NCI-H460 (cell line): ENCODE data around the gene PDX1. TPM values are rescaled to one million over a fixed set of nuclear protein-coding genes. Genes with fewer than 3 reads are reported as not detected.

Experiments
- DNase-seq: peaks from one replicate; pipeline ENCODE4 v3.0.0-alpha.2; 2016; ENCODE audit warnings: low read depth; ENCODE audit errors: extremely low read depth
- total RNA-seq: library from RNA; depleted of rRNA; stranded (reverse); fragments of >200 nt; shearing (Covaris generic); gene quantifications from 2 replicates; pipeline ENCODE4 v1.2.3, GENCODE V29; 2014

Gene PDX1
- total RNA-seq, 1 experiment from 2014 or later: not detected

DNA sequence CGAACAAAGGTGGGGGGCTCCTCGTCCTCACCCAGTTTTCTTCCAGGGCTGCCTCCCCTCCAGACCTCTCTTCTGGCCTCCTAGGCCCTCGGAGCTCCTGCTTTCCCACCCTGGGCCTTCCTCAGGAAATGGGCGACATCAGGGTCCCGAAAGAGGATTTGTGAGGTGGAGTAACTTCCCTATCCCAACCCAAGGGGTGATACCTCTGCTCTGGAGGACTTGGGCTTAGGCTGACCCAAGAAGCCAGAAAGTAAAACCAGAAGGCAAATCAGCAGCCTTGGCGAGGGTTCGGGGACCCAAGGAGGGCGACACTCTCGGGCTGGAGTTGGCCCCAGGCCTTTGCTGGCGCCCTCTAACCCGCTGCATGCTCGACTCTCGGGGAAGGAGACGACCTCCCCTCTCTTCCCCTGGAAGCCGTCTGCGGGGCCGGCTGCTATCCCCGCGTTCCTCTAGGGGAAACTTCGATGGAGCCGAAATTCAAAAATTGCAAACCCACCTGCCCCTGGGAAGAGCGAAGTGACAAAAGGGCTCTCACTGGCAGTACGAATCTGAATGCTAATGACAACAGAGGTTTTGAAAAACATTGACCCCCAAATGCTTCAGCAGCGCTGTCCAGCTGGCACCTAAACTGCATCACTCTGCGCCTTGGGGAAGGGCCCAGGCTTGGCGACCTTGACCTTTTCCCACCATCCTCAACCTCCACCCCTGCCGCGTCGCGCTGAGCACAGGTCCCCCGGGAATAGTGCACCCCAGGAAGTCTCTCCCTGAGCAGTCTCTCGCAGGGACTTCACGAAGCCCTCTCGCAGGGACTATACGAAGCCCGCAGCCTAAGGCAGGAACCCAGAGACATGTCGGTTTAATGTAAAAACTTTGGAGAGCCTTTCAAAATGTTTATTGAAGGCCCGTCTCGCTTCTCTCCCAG lies 2.4 kb downstream of the PDX1 start:
- DNase-seq: no peak

DNA sequence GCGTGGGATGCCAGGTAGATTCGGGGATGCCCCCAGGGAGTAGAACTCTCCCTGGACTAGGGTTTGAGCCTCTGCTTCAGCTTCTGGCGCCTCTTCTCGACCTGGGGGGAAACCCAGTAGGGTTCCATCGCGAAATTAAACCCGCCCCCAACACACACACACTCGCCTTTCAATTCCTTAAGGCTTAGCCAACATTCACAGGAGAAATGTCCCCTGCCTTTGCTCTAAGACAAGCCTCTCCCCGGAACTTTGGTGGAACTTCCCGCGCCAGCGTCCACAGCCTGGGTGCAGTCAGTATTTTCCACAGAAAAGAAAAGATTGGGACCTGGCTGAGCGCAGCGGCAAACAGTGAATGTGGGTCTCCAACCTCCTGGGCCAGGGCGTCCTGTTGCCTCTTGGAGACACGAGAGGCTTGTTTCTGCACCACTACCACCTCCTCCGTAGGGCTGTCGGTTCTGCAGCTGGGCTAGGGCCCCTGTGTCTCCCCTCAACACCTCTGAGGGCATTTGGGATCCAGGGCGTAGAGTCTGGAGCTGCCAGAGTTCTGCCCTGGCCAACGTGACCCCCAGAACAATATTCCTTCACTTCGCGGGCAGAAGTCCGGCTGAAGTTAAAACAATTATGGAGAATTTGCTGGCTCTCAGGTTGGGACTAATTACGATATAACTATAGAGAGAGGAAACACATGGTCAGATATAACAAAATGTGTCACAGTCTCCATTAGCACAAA lies 3.2 kb downstream of the PDX1 start:
- DNase-seq: no peak

DNA sequence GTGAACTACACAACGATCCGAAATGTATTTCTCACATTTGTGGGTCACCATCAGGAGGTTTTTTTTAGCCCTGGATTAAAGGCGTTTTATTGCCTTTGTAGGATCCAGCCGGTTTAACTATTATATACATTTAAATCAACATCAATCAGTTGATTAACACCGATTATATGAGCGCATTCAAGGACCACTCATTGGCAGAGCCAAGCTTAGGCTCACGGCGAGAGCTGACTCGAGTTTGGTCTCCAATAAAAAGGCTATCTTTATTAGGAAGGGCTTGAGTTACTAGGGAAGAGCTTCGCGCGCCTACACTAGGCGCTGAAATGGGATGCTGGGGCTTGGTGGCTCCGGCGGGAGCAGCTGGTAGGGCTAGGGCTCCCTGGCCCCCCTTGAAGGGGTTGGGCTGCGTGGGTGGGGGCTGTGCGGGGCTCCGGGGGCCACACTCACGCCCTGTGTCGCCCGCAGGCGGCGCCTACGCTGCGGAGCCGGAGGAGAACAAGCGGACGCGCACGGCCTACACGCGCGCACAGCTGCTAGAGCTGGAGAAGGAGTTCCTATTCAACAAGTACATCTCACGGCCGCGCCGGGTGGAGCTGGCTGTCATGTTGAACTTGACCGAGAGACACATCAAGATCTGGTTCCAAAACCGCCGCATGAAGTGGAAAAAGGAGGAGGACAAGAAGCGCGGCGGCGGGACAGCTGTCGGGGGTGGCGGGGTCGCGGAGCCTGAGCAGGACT lies 4.2 kb downstream of the PDX1 start:
- DNase-seq: no peak

DNA sequence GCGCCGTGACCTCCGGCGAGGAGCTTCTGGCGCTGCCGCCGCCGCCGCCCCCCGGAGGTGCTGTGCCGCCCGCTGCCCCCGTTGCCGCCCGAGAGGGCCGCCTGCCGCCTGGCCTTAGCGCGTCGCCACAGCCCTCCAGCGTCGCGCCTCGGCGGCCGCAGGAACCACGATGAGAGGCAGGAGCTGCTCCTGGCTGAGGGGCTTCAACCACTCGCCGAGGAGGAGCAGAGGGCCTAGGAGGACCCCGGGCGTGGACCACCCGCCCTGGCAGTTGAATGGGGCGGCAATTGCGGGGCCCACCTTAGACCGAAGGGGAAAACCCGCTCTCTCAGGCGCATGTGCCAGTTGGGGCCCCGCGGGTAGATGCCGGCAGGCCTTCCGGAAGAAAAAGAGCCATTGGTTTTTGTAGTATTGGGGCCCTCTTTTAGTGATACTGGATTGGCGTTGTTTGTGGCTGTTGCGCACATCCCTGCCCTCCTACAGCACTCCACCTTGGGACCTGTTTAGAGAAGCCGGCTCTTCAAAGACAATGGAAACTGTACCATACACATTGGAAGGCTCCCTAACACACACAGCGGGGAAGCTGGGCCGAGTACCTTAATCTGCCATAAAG lies 4.8 kb downstream of the PDX1 start:
- no peak for DNase-seq

DNA sequence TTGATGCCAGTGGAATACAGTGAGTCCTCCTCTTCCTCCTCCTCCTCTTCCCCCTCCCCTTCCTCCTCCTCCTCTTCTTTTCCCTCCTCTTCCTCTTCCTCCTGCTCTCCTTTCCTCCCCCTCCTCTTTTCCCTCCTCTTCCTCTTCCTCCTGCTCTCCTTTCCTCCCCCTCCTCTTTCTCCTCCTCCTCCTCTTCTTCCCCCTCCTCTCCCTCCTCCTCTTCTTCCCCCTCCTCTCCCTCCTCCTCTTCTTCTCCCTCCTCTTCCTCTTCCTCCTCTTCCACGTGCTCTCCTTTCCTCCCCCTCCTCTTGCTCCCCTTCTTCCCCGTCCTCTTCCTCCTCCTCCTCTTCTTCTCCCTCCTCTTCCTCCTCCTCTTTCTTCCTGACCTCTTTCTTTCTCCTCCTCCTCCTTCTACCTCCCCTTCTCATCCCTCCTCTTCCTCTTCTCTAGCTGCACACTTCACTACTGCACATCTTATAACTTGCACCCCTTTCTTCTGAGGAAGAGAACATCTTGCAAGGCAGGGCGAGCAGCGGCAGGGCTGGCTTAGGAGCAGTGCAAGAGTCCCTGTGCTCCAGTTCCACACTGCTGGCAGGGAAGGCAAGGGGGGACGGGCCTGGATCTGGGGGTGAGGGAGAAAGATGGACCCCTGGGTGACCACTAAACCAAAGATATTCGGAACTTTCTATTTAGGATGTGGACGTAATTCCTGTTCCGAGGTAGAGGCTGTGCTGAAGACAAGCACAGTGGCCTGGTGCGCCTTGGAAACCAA lies 5.6 kb downstream of the PDX1 start:
- no peak for DNase-seq

DNA sequence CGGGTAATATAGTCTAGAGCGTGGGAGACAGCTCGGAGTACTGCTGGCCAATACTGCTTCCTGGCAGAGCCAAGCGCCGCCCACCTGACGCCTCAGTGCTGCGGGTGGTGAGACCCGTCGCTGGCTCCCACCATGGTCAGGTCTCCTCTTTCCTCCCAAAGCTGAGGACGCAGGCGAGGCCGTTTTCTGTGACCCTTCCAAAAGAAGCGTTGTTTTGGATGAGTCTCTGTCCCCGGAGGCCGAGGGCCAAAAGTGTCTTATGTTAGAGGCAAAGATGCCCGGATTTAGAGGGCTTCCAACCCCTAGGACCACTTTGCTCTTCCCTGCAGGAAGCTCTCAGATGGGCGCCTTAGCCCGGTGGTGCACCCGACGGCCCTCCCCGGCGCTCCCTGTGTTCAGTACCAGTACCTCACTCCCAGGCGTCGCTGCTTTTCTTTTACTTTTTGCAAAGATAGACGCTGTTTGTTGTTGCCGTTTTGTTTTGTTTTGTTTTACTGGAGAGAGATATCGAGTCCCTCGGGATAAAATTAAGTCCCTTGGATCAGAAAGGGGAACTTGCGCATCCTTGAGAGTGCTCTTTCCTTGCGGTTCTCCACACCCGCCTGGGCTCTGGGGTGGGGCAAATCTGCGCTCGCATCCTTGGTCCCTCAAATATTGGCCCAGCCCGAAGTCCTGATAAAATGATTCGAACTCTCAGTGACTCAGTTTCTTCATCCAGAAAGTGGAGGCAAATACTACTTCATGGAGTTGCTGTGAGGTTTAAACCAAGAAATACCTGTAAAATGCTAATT lies 7.0 kb downstream of the PDX1 start:
- DNase-seq: no peak

DNA sequence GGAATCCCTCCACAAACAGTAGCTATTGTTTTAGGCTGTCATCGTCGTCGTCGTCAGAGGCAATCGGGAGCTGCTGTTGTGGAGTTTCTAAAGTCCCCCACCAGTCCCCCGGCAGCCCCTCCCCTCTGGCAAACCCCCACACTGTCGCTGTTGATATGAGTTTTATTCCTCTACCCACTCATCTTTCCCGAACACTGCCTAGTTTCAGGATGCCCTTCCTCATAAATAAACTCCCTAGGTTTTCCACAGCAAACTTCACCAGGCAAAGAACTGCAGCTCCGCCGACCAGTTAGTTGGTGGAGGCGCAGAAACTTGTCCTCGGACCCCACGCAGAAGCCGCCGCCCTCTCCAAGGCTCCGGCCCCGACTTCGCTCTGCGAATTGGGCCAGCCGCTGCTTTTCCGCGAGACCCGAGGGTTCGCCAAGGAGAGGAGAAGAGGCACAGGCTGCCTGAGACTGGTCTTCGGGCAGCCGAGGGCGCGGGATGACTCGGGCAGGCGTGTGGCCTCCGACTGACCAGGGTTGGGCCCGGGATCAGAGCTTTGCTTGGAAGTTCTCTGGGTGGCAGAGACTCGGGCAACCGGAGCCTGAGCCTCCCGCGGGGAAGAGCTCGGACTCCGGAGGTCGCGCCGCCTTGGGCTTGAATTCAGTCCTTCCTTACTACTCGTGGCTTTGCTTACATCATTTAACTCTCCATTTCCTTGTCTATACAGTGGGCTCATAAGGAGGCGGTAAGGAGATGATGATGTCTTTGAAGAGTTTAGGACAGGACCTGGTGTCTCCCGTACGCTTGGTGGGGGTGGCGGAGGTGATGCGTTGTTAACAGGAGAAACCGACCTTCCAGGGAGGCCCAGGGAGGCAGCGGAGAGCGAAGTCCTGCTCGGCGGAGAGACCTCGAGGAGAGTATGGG lies 7.9 kb downstream of the PDX1 start:
- DNase-seq: no peak

DNA sequence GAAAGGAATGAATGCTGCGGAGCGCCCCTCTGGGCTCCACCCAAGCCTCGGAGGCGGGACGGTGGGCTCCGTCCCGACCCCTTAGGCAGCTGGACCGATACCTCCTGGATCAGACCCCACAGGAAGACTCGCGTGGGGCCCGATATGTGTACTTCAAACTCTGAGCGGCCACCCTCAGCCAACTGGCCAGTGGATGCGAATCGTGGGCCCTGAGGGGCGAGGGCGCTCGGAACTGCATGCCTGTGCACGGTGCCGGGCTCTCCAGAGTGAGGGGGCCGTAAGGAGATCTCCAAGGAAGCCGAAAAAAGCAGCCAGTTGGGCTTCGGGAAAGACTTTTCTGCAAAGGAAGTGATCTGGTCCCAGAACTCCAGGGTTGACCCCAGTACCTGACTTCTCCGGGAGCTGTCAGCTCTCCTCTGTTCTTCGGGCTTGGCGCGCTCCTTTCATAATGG lies 8.6 kb downstream of the PDX1 start:
- DNase-seq: no peak

DNA sequence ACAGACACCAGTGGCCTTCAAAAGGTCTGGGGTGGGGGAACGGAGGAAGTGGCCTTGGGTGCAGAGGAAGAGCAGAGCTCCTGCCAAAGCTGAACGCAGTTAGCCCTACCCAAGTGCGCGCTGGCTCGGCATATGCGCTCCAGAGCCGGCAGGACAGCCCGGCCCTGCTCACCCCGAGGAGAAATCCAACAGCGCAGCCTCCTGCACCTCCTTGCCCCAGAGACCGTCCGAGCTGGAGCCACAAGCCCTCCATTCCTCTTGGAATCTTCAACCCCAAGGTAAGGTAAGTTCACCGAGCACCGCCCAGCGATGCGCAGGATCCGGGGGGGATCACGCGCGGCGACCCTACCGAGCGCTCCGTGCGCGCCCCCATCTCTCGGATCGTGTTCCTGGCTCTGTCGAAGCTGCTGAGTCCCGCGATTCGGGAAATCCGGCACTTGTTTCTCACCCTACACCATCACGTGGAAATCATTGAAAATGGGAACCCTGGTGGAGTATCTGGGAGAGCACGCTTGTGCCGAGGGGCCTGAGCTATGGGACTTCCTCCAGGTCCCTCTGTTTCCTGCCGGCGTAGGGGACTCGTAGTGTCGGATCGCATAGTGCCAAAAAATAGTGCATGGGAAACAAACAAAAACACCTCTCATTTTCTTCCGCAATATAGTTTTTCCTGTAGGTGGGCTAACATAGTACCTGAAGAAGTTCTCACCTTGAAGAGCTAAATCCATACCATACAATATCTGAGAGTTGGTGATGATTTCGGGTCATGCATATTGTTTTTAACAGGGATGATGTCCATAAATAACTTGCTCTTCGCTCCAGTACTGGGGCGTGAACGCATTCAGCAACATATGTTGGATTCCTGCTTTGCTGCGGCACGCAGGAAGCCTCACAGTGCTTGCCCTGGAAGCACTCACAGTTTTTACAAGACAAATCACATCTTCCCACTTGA lies 9.3 kb downstream of the PDX1 start:
- DNase-seq: no peak

DNA sequence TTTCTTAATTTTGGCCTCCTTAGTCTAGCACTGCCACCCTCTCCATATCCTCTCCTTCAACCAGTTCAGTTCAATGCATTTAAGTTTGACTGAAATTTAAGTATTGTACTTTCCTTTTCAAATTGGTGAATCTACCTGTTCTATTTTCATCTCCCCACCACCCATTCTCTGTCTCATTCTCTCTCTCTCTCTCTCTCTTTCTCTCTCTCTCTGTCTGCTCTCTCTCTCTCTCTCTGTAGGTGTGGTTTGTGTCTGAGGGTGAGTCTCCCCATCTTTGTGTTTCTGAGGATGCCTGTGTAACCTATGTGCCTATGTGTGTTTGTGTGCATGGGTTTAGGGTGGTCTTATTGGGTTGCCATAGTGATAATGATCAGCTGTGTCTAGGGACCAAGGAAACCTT lies 10.1 kb downstream of the PDX1 start:
- no peak for DNase-seq

DNA sequence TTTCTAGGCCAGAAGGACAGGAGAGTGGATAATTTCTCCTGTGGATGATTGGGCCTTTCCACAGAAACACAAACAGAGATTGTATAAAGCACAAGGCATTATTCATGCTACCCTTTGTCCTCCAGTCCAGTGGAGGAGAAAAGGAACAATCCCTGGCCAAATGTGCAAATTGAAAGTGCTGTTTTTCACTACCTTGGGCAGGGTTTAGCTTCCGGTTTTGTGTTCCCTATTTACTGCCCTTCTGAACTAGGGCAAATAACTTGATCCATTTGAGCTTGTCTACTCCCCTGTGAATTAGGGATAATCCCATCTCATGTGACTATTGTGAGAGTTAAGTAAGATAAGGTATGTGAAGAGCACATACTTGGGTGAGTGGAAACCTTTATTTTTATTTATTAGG lies 13.3 kb downstream of the PDX1 start:
- DNase-seq: no peak

DNA sequence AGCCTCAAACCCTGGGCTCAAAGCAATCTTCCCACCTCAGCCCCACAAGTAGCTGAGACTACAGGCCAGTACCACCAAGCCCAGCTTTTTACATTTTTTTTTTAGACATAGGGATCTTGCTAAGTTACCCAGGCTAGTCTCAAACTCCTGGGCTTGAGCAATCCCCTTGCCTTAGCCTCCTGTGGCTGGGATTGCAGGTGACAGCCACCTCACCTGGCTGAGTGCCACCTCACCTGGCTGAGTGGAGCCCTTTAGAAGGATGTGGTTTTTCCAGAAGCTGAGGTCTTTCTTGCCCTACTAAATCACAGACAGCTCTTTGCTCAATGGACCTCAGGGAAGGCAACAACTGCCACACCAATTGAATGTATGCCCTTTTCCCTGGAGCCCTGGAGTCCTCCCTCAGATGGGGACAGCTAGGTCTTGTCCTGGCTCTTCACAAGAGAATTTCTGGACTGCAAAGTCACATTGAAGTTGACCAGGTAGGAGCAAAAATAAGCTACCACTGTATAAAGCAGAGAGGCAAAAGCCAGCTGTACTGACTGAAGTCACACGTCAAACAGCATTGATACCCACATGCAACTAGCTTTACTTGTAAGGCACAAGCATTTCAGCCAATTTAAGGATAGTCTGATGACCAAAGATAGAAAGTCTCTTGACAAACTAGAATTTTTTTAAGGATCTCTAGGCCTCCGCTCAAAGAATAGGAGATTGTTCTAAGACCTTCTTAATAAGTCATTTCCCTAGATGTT lies 14.0 kb downstream of the PDX1 start:
- DNase-seq: no peak

DNA sequence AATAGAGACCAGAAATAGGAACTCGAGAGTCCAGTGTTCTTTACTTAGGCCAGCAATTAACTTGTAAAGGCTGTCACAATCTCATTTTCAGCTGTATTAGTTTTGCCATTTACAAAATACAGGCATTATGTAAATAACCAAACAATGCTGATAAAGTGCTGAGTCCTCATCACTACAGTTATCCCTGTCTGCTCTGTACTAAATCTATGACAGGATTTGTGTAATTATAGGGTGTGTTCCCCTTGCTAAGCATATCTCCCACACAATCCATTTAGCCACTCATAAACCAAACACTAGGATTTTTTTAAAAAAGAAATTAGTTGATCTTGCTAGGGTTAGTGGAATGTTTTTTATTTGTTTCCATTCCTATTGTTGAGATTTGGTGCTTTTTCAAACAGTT lies 23.2 kb downstream of the PDX1 start:
- DNase-seq: no peak

DNA sequence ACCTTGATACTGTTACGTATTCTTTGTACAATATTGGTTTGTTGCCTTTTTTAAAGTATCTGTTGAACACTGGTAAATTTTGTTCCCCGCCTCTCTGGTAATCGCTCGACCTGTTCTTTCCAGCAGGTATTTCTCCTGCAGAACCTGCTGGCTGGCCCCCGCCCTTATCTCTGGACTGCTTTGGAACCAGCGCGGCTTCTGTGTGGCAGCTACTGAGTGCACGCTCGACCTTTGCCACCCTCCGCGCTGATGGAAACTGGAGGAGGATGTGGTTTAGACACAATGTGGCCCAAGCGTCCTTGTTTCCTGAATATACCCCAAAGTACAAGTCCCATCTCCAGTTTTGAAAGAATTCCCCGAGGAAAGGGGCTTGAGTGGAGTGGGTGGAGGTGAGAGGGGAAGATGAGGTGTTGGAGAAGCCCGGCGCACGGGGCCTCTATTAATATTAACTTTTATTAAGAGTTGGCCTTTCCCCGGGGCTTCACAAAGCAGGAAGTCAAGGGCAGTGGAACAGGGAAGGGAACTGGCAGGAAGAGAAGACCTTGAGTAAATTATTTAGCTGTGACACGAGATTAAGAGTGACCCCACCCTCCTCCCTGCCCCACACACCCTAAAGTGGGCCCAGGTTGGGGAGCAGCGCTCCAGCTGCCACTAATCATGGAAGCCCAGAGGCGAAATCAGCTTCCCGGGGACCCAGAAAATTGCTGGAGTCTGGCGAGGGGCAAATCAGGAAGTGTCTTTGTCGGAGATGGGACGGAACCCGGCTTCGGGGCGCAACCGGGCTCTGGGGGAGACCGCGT lies 33.3 kb downstream of the PDX1 start:
- no peak for DNase-seq

DNA sequence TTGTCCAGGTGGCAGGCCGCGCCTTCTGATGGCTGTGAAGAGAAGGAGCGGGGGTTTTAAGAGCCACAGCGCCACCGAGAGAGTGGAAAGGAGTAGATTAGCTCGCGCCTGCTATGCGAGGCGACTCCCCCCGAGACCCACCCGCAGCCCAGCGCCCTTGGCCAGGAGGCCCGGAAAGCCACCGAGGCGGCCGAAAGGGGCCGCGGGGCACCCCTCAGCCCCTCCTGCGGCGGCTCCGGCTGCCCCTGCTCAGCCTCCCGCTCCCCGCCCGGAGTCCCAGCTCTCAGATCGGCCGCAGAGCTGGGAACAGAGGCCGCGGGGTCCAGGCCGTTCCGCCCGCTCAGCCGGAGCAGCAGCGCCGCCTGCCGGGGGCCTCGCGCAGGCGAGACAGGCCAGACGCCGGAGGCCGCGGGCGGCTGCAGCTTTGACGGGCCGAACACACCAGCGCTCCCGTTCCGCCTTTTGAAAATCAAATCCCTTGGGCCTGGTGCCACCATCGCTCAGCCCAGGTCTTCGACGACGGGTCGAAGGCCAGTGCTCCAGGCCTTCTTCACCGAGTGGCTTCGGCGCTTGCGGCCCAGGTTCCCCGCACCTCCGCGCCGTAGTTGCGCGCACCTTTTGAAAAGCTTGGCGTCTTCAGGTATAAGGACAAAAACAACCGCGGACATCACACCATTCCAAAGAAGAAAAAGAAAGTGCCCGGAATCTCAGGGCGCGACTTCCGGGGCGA lies 34.0 kb downstream of the PDX1 start:
- peak; percentile 62 for DNase-seq
